GM19035 (cell line): ENCODE measurements around the gene CHST15.

Experiments used
- ATAC-seq: cut with Tn5 transposase; IDR thresholded peaks from one replicate; pipeline ENCODE4 v1.9.1; 2021; ENCODE audit not compliant: unreplicated experiment

CHST15 gene

DNA sequence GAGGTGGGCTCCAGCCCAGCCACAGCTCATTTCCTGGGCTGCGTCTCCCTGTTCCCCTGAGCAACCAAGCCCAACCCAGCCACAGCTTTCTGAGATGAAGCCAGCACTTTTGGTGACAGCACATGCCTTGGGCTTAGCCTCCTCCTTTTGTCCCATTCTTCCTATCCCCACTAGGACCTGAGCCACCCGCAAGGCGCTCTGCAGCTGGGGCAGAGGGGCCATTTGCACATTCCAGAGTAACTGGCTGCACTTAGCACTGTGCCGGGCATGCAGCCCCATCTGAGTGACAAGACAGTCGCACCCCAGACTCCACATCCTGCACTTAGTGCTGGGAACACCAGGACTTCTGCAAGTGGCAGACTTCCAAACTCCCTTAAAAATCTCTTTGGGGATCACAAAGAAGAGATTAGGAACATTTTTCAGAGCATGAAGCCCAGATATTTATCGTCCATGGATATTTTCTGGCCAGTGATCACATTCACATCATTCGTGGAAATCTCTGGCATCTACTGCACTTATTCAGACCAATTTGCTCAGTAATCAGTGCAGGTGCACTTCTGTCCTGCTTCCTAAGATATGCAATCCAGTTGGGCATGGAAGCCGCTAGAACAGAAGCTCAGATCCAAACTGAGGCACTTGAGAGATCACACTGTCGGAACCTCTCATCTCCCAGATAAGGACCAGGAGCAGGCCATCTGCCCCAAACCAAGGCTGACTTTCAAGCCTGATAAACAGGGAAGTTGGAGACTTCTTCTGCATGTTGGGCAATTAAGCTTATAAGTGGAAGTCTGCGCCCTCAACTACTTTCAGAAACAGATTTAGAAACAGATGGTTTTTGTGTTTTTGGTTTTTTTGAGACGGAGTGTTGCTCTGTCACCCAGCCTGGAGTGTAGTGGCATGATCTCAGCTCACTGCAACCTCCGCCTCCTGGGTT, 26.4 kb downstream of the CHST15 start:
- no peak for ATAC-seq

GRCh38 chr10:124066126-124066700, 27.2 kb downstream of the CHST15 start:
- no peak for ATAC-seq

- no peak for ATAC-seq
Observed at GRCh38 chr10:124065382-124066125, 27.8 kb downstream of the CHST15 start.

DNA sequence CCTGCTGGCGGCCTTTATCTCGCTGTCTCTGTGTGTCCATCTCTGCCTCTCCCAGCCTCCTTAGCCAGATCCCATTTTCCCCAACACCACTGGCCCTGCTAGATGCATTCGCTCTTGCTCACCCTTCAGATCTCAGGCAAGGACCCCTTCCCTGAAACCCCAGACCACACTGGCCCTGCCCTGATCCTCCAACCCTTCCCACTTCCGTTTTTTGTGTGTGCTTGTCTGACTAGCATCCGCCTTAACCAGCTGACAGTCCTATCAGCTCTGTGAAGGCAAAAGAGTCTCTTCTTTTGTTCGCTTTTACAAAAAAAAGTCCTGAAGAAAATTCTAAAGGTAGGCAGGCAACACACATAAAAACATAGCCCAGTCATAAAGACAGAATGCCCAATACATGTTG, 28.7 kb downstream of the CHST15 start:
- ATAC-seq, result no peak

- ATAC-seq, result no peak
Observed at GRCh38 chr10:124063750-124064603, 29.4 kb downstream of the CHST15 start.

- ATAC-seq, result no peak
Observed at GRCh38 chr10:124062390-124062789, 31.0 kb downstream of the CHST15 start.

- no peak for ATAC-seq
Observed at GRCh38 chr10:124061030-124061429, 32.4 kb downstream of the CHST15 start.

DNA sequence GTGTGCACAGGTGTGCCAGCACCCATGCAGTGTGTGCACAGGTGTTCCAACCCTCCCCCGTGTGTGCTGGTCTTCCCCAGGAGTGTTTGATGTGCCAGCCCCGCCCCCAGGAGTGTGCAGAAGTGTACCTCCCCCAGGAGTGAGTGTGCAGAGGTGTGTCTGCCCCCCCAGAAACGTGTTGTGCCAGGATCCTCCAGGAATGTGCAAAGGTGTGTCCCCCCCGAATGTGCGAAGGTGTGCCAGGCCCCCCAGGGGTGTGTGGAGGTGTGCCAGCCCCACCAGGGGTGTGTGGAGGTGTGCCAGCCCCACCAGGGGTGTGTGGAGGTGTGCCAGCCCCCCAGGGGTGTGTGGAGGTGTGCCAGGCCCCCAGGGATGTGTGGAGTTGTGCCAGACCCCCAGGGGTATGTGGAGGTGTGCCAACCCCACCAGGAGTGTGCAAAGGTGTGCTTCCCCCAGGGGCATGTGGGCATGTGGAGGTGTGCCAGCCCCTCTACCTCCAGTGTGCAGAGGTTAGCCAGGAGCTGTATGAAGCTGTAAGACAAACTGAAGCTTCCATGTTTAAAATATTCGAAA, 33.2 kb downstream of the CHST15 start:
- ATAC-seq, result no peak

- ATAC-seq, result no peak
Observed at GRCh38 chr10:124059551-124059950, 33.8 kb downstream of the CHST15 start.

DNA sequence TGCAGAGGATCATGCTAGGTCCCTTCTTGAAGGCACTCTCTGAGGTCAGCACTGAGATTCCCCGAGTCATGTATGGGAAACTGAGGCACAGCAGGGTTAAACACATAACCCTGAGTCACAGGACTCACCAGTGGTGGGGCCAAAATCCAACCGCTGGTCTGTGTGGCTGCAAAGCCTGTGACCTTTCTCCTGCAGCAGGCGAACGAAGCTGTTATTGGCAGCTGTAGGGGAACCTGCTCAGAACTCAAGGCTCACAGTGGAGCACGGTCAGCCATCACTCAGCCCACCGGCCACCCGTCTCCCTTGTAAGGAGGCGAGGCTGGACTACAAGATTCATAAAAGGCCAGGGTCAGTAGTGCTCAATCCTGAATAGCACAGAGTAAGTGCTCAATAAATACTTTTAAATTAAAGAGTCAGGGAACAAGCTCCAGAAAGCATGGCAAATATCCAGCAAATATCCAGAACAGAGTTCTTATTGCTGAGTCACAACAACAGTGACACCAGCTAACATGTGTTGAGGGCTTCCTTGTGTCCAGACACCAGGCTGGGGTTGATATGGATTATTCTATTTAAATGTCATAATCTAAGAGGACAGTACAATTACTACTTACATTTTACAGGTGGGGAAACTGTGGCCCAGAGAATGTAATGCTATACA, 34.9 kb downstream of the CHST15 start:
- no peak for ATAC-seq

- no peak for ATAC-seq
Observed at GRCh38 chr10:124057601-124058000, 35.8 kb downstream of the CHST15 start.

- ATAC-seq, result no peak
Observed at GRCh38 chr10:124056337-124056980, 36.9 kb downstream of the CHST15 start.

GRCh38 chr10:124053971-124054370, 39.4 kb downstream of the CHST15 start:
- ATAC-seq, result no peak

DNA sequence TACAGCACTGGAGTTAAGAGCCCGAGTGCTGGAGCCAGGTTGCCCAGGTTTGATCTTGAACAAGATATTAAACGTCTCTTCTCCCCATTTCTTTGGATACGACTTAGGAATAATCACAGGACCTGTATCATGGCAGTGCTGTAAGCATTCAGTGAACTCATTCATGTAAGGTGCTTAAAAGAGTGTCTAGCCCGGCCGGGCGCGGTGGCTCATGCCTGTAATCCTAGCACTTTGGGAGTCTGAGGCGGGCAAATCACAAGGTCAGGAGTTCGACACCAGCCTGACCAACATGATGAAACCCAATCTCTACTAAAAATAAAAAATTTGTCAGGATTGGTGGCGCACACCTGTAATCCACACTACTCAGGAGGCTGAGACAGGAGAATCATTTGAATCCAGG, 40.8 kb downstream of the CHST15 start:
- no peak for ATAC-seq

DNA sequence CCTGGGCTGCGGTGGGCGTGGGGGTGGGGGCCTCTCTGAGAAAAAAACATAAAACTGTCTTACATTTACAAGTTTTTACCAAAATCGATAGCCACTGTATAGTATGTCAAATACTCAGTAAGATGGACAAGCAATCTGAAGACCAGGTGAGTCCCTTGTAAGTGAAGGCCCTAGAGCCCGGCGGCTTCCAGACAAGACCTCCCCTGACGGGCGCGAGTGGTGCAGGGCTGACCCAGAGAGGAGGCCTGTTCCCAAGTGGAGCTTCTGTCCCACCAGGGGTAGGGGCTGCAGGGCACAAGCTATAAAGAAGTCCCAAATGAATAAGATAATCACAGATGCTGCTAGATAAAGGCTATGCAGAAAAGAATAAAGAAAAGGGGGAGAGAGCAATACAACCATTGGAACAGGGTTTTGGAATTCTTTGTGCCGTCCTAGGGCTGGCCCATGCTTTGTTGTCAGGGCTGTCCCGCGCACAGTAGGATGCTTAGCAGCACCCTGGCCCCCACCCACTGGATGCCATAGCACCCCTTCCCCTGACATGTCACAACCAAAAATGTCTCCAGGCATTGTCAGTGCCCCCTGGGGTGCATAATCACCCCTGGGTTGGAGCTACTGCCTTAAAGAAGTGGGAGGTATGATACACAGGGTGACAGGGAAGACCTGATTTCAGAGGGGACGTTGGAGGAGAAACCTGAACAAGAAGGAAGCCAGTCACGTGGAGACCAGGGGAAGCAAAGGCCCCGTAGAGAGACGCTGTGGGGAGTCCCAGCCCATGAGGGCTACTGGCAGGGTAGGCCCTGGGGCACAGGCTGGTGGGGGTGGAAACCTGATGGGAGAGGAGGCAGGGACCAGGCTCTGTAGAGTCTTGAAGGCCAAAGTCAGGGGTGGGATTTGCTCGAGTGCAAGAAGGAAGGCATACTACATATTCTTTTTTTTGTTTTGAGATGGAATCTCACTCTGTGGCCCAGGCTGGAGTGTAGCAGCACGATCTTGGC, 43.1 kb downstream of the CHST15 start:
- no peak for ATAC-seq

GRCh38 chr10:124049484-124049883, 43.9 kb downstream of the CHST15 start:
- no peak for ATAC-seq

DNA sequence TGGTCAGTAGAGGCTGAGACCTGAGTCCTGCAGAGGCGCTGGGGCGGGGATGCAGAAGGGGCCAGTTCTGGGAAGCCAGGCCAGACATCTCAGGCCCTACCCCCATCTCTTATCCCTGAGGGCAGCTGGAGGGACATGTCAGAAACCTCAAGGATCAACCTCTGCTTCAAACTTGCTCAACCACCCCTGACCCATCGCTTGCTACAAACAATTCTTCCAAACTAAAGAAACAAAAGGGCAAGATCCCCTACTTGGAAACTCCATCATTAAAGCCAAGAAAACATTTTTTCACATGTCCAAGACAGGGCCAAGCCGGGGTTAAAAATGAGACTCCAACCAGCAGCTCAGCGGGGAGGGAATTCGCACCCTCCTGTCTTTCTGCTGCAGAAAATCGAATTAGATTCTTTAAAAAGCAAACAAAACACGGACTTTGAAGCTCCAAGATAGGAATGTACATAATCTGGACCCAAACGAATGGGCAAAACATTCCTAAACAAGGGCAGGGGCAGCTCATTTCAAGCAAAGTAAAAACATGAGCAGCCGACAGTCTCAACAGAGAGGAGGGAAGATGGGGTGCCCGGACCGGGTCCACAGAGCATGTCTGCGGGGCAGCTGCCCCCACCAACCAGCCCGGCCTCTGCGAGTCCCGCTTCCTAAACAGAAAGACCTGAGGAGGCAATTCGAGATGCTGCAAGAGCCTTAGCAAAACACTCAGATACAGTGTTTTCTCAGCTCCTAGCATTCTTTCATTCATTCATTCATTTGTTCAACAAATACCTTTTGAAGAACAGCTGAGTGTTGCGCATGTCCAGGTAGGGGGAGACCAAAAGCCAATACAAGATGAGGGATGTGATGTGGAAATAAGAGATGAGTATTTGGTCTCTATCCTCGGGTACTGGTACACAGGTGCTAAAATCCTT, 44.8 kb downstream of the CHST15 start:
- ATAC-seq, result no peak
